Stimulated activated CD4-positive, alpha-beta T cell treated with anti-CD3 and anti-CD28 coated beads, Interleukin-2, amount 100 ng/mL, for 48 hours (primary cell): ENCODE measurements around the gene LCN10.
A peak's percentile ranks its signal among the peaks of the same experiment; 100 is the strongest.
"Not testable (repeated sequence)": the region's sequence is repeated elsewhere in the genome, so short reads cannot be mapped to it uniquely, and the experiment has no call there.

ENCODE experiments used
- DNase-seq, 2 donors: peaks; one replicate each; pipeline ENCODE4 v3.0.0-alpha.2; 2020

The LCN10 gene

DNA sequence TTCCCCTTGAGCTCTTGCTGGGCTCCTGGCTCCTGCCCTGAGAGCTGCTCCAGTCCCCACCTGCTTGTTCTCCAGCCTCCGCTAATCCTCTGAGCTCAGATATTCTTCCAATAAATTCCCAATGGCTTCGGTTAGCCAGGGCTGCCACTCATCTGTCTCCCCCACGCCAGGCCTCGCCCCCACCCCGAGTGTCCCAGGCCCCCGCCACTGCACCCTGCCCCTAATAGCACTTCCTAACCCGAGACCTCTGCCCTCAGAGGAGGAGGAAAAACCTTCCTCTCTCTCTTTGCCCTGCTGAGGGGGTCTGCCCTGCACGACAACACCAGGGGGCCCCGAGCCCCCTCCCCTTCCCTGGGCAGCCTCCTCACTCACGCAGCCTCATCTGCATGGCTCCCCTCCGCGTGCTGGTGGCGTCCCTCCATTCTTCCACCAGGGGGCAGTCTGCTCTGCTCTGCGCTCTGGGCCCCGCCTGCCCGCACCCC lies 27.0 kb upstream of the LCN10 start:
- peak; percentile 50 to 62 for DNase-seq

- DNase-seq, result peak; percentile 41 to 43
These were observed 23.8 kb upstream of the LCN10 start for GRCh38 chr9:136766410-136767120.

DNA sequence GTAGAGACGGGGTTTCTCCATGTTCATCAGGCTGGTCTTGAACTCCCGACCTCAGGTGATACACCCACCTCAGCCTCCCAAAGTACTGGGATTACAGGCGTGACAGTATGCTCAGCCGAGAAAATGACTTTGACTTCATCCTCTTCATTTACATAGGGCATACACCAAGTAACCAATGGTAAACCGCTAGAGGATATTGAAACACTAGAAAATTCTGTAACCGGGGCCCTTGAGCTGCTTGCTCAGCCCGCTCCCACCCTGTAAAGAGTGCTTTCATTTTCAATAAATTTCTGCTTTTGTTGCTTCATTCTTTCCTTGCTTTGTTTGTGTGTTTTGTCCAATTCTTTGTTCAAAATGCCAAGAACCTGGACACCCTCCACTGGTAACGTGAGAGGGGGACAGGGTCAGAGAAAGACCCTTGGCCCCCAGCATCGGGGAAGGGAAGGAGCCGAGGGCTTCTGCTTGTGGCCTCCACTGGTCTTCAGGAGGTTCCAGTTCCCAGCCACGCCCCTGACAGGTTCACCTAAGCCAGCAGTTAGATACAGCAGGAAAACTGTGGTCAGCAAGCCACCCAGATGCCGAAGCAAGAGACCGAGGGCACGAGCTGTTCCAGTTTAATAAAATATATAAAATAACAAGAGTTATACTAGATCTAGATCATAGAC lies 23.1 kb upstream of the LCN10 start:
- DNase-seq, result not testable (repeated sequence)

DNA sequence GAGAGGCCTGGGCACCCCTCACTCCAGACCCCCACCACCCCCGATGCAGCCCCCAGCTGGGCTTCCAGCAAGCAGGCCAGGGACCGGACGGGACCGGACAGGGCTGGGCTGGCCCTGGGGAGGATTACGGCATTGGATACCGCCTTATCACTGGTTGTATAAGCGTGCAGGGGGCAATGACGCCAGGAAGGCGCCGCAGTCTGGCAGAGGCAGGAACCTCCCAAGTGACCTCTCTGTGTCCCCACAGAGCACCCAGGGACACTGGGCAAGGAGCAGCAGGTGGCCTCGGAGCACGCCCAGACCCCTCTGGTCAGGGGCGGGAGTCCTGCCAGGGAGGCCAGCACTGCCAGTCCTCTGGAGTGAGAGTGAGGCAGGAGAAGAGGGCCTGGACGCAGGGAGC lies 22.3 kb upstream of the LCN10 start:
- DNase-seq, result no peak

GRCh38 chr9:136764301-136764891 lies 21.7 kb upstream of the LCN10 start, which contains the start of gene LCN15:
LCN15 (minus strand) TSS chr9:136764518; CDS start chr9:136764488, 30 bp downstream.
- no peak for DNase-seq

DNA sequence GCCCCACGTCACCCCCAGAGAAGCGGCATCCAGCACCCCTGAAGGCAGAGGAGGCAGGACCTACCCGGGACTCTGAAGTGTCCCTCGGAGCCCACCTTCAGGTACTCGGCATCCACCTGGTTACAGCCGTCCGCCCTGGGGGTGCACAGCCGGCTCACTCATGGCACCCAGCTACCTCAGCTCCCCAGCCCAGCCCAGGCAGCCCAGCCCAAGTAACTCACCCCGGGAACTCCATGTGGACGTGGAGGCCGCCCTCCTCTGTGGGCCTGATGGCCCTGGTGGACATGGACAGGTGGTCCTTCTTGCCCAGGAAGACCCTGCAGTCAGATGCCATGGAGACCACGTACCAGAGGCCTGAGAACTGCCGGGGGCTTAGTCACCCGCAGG lies 20.9 kb upstream of the LCN10 start:
- no peak for DNase-seq

- DNase-seq, result peak; percentile 52 to 53
These were observed 20.3 kb upstream of the LCN10 start for GRCh38 chr9:136762915-136763648.

DNA sequence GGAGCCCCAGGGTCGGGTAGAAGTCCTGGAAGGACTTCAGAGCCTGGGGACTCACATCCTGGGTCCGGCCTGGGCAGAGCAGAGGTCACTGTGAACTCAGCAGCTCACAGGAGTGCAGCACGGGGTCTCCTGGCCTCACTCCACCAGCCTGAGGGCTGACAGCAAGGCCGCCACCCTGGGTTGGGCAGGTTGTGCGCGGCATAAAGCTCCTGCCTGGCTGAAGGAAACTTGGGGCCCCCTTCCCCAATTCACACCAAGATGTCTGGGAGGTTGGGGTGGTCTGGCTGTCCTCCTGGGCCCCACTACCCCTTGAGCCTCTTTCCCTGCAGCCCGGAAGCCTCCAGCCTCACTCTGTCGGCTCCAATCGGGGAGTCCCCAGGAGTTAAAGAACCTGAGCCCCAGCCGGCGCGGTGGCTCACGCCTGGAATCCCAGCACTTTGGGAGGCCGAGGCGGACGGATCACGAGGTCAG lies 19.5 kb upstream of the LCN10 start:
- DNase-seq, result no peak

DNA sequence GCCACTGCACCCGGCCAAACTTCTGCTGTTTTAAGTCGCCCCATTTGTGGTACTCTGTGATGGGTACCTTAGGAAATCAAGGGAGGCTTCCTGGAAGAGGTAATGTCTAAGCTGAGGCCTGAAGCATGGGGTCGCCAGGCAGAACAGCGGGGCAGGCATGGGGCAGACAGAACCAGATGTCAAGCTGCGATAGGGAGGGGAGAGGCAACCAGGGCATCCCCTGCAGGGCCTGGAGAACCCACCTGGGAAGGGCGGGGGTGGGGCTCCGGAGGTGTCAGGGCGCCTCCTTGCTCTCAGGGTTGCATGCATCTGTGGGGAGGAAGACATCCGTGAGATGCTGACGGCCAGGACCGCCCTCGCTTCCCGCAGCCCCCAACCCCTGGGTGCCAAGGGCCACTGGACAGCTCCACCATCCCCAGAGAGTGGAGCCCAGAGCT lies 18.8 kb upstream of the LCN10 start:
- DNase-seq, result no peak

- not testable (repeated sequence) for DNase-seq
These were observed 18.2 kb upstream of the LCN10 start for GRCh38 chr9:136760834-136761544.

DNA sequence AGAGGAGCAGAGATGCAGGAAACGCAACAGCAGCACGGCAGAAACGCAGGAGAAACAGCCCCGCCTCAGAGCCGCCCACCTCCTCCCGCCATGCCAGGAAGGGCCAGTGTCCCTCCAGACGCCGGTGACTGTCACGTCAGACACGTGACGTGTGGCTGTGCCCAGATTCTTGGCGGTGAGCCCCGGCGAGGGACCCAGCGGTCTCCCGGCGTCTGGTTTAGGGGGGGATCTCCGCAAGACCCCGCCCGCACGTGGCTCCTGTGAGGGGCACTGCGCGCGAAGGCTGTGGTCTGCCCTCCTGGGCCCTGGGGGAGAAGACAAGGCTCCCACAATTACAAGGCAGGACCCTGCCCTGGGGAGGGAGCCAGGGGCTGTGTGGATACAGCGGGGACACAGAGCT lies 17.7 kb upstream of the LCN10 start:
- no peak for DNase-seq

GRCh38 chr9:136759436-136760325 lies 16.9 kb upstream of the LCN10 start:
- no peak for DNase-seq

DNA sequence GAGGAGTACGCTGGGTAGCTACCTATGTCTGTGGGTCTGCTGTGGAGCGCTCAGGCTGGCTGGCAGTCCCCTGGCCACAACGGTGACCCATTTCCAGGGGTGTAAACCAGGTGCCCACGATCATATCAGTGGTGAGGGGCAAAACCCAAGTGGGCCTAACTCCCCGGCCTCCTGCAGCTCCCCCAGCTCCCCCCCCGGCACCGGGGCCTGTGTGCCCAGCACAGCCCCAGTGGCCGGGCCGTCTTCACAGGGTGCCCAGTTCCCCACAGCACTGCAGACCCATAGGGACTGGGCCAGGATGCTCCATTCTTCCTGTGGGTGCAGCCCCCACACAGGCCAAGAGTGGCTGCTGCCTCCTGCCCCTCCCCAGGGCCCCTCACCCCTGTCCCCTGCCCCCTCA lies 16.3 kb upstream of the LCN10 start:
- DNase-seq, result no peak

- DNase-seq, result no peak
These were observed 15.0 kb upstream of the LCN10 start for GRCh38 chr9:136757751-136758140.

GRCh38 chr9:136757328-136757727 lies 14.6 kb upstream of the LCN10 start:
- DNase-seq, result no peak

- DNase-seq, result no peak
These were observed 14.1 kb upstream of the LCN10 start for GRCh38 chr9:136756836-136757235.

DNA sequence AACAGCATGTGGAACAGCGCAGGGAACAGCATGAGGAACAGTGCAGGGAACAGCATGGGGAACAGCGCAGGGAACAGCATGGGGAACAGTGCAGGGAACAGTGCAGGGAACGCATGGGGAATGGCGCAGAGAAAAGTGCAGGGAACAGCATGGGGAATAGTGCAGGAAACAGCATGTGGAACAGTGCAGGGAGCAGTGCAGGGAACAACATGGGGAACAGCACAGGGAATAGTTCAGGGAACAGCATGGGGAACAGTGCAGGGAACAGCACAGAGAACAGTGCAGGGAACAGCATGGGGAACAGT lies 13.3 kb upstream of the LCN10 start:
- DNase-seq, result no peak

GRCh38 chr9:136755302-136756133 lies 12.8 kb upstream of the LCN10 start:
- not testable (repeated sequence) for DNase-seq

GRCh38 chr9:136754626-136755301 lies 12.0 kb upstream of the LCN10 start:
- no peak for DNase-seq

GRCh38 chr9:136754059-136754572 lies 11.4 kb upstream of the LCN10 start:
- DNase-seq, result no peak
